ENCODE measurements around the gene HMGCS2.
A peak's percentile ranks its signal among the peaks of the same experiment; 100 is the strongest.
"Not testable (repeated sequence)": the region's sequence is repeated elsewhere in the genome, so short reads cannot be mapped to it uniquely, and the experiment has no call there.

The HMGCS2 gene

GRCh38 chr1:119790451-119791198 lies 21.9 kb upstream of the HMGCS2 start:
- no peak for DNase-seq

- no peak for DNase-seq
These were observed 19.1 kb upstream of the HMGCS2 start for GRCh38 chr1:119787776-119788175.

- DNase-seq, result not testable (repeated sequence)
These were observed 17.9 kb upstream of the HMGCS2 start for GRCh38 chr1:119786473-119787050.

- not testable (repeated sequence) for DNase-seq
These were observed 17.3 kb upstream of the HMGCS2 start for GRCh38 chr1:119786046-119786445.

GRCh38 chr1:119784191-119784781 lies 15.6 kb upstream of the HMGCS2 start:
- no peak for DNase-seq

- DNase-seq, result no peak
These were observed 14.9 kb upstream of the HMGCS2 start for GRCh38 chr1:119783354-119784185.

- no peak for DNase-seq
These were observed 14.1 kb upstream of the HMGCS2 start for GRCh38 chr1:119782631-119783325.

GRCh38 chr1:119781434-119782210 lies 12.9 kb upstream of the HMGCS2 start:
- no peak for DNase-seq

GRCh38 chr1:119779869-119780356 lies 11.2 kb upstream of the HMGCS2 start:
- DNase-seq, result no peak

GRCh38 chr1:119778886-119779560 lies 10.3 kb upstream of the HMGCS2 start:
- no peak for DNase-seq

- no peak for DNase-seq
These were observed 9.7 kb upstream of the HMGCS2 start for GRCh38 chr1:119778359-119778758.

- DNase-seq, result no peak
These were observed 6.2 kb upstream of the HMGCS2 start for GRCh38 chr1:119774746-119775490.

- DNase-seq, result no peak
These were observed 5.1 kb upstream of the HMGCS2 start for GRCh38 chr1:119773711-119774241.

GRCh38 chr1:119772298-119772697 lies 3.6 kb upstream of the HMGCS2 start:
- no peak for DNase-seq

GRCh38 chr1:119771770-119772169 lies 3.1 kb upstream of the HMGCS2 start:
- DNase-seq, result no peak

GRCh38 chr1:119771016-119771415 lies 2.3 kb upstream of the HMGCS2 start:
- peak in 3 of 56 donors; percentile 4 to 32 (median 6) for DNase-seq

- no peak for DNase-seq
These were observed 1.2 kb downstream of the HMGCS2 start for GRCh38 chr1:119767486-119767885.

- DNase-seq, result peak in 16 of 56 donors; percentile 2 to 51 (median 8)
These were observed 2.3 kb downstream of the HMGCS2 start for GRCh38 chr1:119766374-119766794.
